Measurements from ENCODE around the gene FNDC3A. TPM values are rescaled to one million over a fixed set of nuclear protein-coding genes. Genes with fewer than 3 reads are reported as not detected.
A peak's percentile ranks its signal among the peaks of the same experiment; 100 is the strongest.

The FNDC3A gene
- total and polyA plus RNA-seq, 4 donors: 14.9 to 70.2 (median 47.3) TPM

- intact Hi-C loops (cut with DNase I): loop anchor here (10.0 kb wide), 2 partner anchors 141 to 159 kb away; no protein-coding TSS in a partner anchor
- H3K36me3 ChIP-seq (ENCODE audit: control insufficient read depth in 1 of 2, insufficient read depth in 2 of 2, low read length in 1 of 2): no peaks in the 10 kb centered on the region
- H3K27me3 ChIP-seq (ENCODE audit: control insufficient read depth in 1 of 2, insufficient read depth in 2 of 2, low read length in 1 of 2): no peaks in the 10 kb centered on the region
- WGBS, 2 donors: 0 to 16% methylated on average over 1 of the region's 1 CpG
- DNase-seq (no peak), ATAC-seq (ENCODE audit: low FRiP score) (no peak)
- H3K4me3 ChIP-seq (ENCODE audit: low read length in 2 of 2): peak overlapping the region in 1 of 2 donors; percentile 91
- H3K27ac ChIP-seq (ENCODE audit: low read depth in 1 of 2, low read length in 2 of 2): no peak overlapping the region
- no peaks in the 10 kb centered on the region for H3K9me3 ChIP-seq (ENCODE audit: control insufficient read depth, low read length)
- H3K4me1 ChIP-seq (ENCODE audit: control insufficient read depth in 1 of 2, insufficient read depth in 2 of 2, low read length in 2 of 2): peaks cover under 1 to 1% of the 10 kb centered on the region in 2 donors
These were observed 1.8 kb upstream of the FNDC3A start for GRCh38 chr13:48973845-48974431.

DNA sequence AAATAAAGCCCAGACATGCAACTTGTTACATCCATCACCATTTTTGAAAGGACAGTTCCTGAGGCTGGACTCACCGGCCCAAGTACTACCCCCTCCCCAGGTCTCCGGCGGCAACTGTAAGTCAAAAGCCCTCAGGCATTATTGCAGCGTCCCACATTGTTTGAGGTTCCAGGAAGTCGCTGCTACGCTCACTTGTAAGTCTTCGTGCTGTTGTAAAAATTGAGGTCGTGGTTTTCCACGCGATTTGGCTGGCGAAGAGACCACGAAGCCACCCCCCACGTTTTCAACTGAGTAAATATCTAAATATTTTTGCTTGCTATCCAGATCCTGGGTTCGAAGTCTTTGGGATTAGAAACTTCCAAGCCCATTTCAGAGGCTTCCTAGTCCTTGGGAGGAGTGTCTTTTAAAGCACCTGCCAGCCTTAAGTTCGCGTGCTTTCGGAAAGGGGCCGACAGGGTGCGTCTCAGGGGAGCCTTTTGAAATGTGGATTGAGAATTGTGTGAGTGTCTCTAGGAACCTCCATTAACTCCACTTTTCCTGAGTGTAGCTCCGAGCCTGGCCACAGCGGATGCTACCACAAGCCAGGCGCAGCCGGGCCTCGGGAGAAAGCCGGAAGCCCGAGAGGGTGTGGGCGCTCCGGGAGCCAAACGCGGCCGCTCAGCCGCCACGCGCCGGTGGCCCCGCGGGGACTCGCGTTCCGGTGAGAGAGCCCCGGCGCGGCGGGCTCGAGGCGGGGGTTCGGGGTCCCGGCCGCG lies 434 bp upstream of the FNDC3A start:
- Histone ChIP-seq H3K36me3 (ENCODE audit: control insufficient read depth in 1 of 2, insufficient read depth in 2 of 2, low read length in 1 of 2) (no peaks in the 10 kb centered on the region), H3K4me1 (ENCODE audit: control insufficient read depth in 1 of 2, insufficient read depth in 2 of 2, low read length in 2 of 2) (peaks cover 3 to 8% of the 10 kb centered on the region in 2 donors), H3K27ac (ENCODE audit: low read depth in 1 of 2, low read length in 2 of 2) (peak overlapping the region; percentile 90 to 95), H3K4me3 (ENCODE audit: low read length in 2 of 2) (peak overlapping the region; percentile 75 to 91), H3K27me3 (ENCODE audit: control insufficient read depth in 1 of 2, insufficient read depth in 2 of 2, low read length in 1 of 2) (no peaks in the 10 kb centered on the region), H3K9me3 (ENCODE audit: control insufficient read depth, low read length) (no peaks in the 10 kb centered on the region)
- ATAC-seq (ENCODE audit: low FRiP score) (no peak), DNase-seq (peak in 1 of 2 donors; percentile 79)
- WGBS, 2 donors: 0% methylated on average over 50 of the region's 50 CpGs
- intact Hi-C loops (cut with DNase I): loop anchor here (5.0 to 10.0 kb wide), 3 partner anchors 83 to 160 kb away; no protein-coding TSS in a partner anchor

DNA sequence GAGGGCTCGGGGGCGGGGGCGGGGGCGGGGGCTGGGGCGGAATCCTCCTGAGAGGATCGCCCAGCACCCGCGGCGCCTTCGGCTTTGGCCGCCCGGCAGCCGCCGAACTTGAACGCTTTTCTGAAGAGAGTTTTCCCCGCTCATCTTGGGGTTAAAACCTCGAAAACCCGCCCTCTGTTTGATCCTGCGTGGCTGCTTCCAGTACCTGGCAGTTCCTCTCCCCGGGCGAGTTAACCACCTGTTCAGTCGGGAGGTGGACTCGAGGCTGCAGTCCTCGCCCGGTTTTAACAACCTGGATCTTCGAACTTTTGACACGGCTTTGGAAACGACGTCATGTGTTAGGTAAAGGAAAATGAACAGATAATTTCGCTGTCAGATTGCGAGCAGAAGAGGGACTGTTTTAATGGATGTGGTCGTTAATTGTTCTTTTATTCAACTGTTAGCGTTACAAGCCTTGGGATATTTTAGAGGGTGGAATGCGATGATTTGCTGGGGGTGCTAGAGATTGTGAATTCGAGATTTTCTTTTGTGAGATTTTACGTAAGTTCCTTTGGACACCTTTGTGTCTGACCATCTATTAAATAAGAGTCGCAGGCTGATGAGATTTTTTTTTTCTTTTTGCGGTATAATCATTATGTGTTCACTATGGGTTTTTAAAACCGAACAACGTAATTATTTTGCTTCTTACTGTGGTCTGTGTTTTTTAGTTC lies 1.0 kb downstream of the FNDC3A start:
- WGBS, 2 donors: 0 to 1% methylated on average over 40 of the region's 40 CpGs
- DNase-seq (no peak), ATAC-seq (ENCODE audit: low FRiP score) (no peak)
- H3K27me3 ChIP-seq (ENCODE audit: control insufficient read depth in 1 of 2, insufficient read depth in 2 of 2, low read length in 1 of 2): no peaks in the 10 kb centered on the region
- H3K27ac ChIP-seq (ENCODE audit: low read depth in 1 of 2, low read length in 2 of 2): peak overlapping the region; percentile 80 to 95
- intact Hi-C loops (cut with DNase I): loop anchor here (2.0 to 10.0 kb wide), 4 partner anchors 84 to 162 kb away; no protein-coding TSS in a partner anchor
- peaks cover 3 to 8% of the 10 kb centered on the region in 2 donors for H3K4me1 ChIP-seq (ENCODE audit: control insufficient read depth in 1 of 2, insufficient read depth in 2 of 2, low read length in 2 of 2)
- no peaks in the 10 kb centered on the region for H3K9me3 ChIP-seq (ENCODE audit: control insufficient read depth, low read length)
- H3K36me3 ChIP-seq (ENCODE audit: control insufficient read depth in 1 of 2, insufficient read depth in 2 of 2, low read length in 1 of 2): no peaks in the 10 kb centered on the region
- peak overlapping the region; percentile 75 to 91 for H3K4me3 ChIP-seq (ENCODE audit: low read length in 2 of 2)

GRCh38 chr13:48977286-48977625 lies 1.5 kb downstream of the FNDC3A start:
- peak overlapping the region; percentile 75 to 91 for H3K4me3 ChIP-seq (ENCODE audit: low read length in 2 of 2)
- no peaks in the 10 kb centered on the region for H3K9me3 ChIP-seq (ENCODE audit: control insufficient read depth, low read length)
- 3 to 4% methylated on average over 3 of the region's 3 CpGs for WGBS, 2 donors
- no peak overlapping the region for H3K27ac ChIP-seq (ENCODE audit: low read depth in 1 of 2, low read length in 2 of 2)
- no peaks in the 10 kb centered on the region for H3K27me3 ChIP-seq (ENCODE audit: control insufficient read depth in 1 of 2, insufficient read depth in 2 of 2, low read length in 1 of 2)
- H3K4me1 ChIP-seq (ENCODE audit: control insufficient read depth in 1 of 2, insufficient read depth in 2 of 2, low read length in 2 of 2): peaks cover 3 to 8% of the 10 kb centered on the region in 2 donors
- H3K36me3 ChIP-seq (ENCODE audit: control insufficient read depth in 1 of 2, insufficient read depth in 2 of 2, low read length in 1 of 2): no peaks in the 10 kb centered on the region
- ATAC-seq (ENCODE audit: low FRiP score) (no peak), DNase-seq (no peak)
- intact Hi-C loops (cut with DNase I): loop anchor here (2.0 to 10.0 kb wide), 4 partner anchors 85 to 162 kb away; no protein-coding TSS in a partner anchor

- intact Hi-C loops (cut with DNase I): loop anchor here (2.0 to 10.0 kb wide), 4 partner anchors 86 to 163 kb away; no protein-coding TSS in a partner anchor
- H3K4me1 ChIP-seq (ENCODE audit: control insufficient read depth in 1 of 2, insufficient read depth in 2 of 2, low read length in 2 of 2): peaks cover 3 to 8% of the 10 kb centered on the region in 2 donors
- ATAC-seq (ENCODE audit: low FRiP score) (no peak), DNase-seq (no peak)
- peak overlapping the region; percentile 75 to 91 for H3K4me3 ChIP-seq (ENCODE audit: low read length in 2 of 2)
- H3K9me3 ChIP-seq (ENCODE audit: control insufficient read depth, low read length): no peaks in the 10 kb centered on the region
- no peaks in the 10 kb centered on the region for H3K27me3 ChIP-seq (ENCODE audit: control insufficient read depth in 1 of 2, insufficient read depth in 2 of 2, low read length in 1 of 2)
- H3K27ac ChIP-seq (ENCODE audit: low read depth in 1 of 2, low read length in 2 of 2): no peak overlapping the region
- H3K36me3 ChIP-seq (ENCODE audit: control insufficient read depth in 1 of 2, insufficient read depth in 2 of 2, low read length in 1 of 2): no peaks in the 10 kb centered on the region
- WGBS, 2 donors: 34 to 36% methylated on average over 3 of the region's 3 CpGs
These were observed 2.3 kb downstream of the FNDC3A start for GRCh38 chr13:48977973-48978372.

GRCh38 chr13:48978942-48979601 lies 3.4 kb downstream of the FNDC3A start:
- Histone ChIP-seq H3K36me3 (ENCODE audit: control insufficient read depth in 1 of 2, insufficient read depth in 2 of 2, low read length in 1 of 2) (no peaks in the 10 kb centered on the region), H3K9me3 (ENCODE audit: control insufficient read depth, low read length) (no peaks in the 10 kb centered on the region), H3K4me3 (ENCODE audit: low read length in 2 of 2) (peak overlapping the region in 1 of 2 donors; percentile 35), H3K27me3 (ENCODE audit: control insufficient read depth in 1 of 2, insufficient read depth in 2 of 2, low read length in 1 of 2) (no peaks in the 10 kb centered on the region), H3K4me1 (ENCODE audit: control insufficient read depth in 1 of 2, insufficient read depth in 2 of 2, low read length in 2 of 2) (peaks cover 3 to 8% of the 10 kb centered on the region in 2 donors), H3K27ac (ENCODE audit: low read depth in 1 of 2, low read length in 2 of 2) (no peak overlapping the region)
- ATAC-seq (ENCODE audit: low FRiP score) (no peak), DNase-seq (no peak)
- 41 to 46% methylated on average over 2 of the region's 2 CpGs for whole genome bisulfite sequencing, 2 donors
- intact Hi-C loops (cut with DNase I): loop anchor here (5.0 to 10.0 kb wide), 3 partner anchors 87 to 164 kb away; no protein-coding TSS in a partner anchor

DNA sequence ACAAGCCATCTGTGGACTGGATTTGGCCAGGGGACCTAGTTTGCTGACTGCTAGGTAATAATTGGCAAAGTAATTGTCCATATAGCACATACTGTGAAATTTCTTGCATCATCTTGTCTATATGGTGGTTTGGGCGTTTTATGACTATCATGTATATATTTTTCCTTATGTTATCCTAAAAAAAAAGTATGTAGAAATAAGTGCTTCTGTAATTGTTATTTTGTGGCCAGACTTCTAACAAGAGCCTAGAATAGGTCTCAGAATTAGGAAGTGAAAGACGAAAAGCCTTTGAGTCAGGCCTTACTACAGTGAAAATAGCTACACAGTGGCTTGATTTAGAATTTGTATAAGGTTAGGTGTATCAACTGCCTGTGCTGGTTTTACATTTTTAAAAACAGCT lies 4.2 kb downstream of the FNDC3A start:
- 30 to 42% methylated on average over 2 of the region's 2 CpGs for WGBS, 2 donors
- Histone ChIP-seq H3K27ac (ENCODE audit: low read depth in 1 of 2, low read length in 2 of 2) (no peak overlapping the region), H3K27me3 (ENCODE audit: control insufficient read depth in 1 of 2, insufficient read depth in 2 of 2, low read length in 1 of 2) (no peaks in the 10 kb centered on the region), H3K36me3 (ENCODE audit: control insufficient read depth in 1 of 2, insufficient read depth in 2 of 2, low read length in 1 of 2) (no peaks in the 10 kb centered on the region), H3K4me3 (ENCODE audit: low read length in 2 of 2) (no peak overlapping the region), H3K4me1 (ENCODE audit: control insufficient read depth in 1 of 2, insufficient read depth in 2 of 2, low read length in 2 of 2) (peaks cover 3 to 8% of the 10 kb centered on the region in 2 donors), H3K9me3 (ENCODE audit: control insufficient read depth, low read length) (no peaks in the 10 kb centered on the region)
- DNase-seq (no peak), ATAC-seq (ENCODE audit: low FRiP score) (no peak)
- intact Hi-C loops (cut with DNase I): loop anchor here (5.0 to 10.0 kb wide), 3 partner anchors 88 to 165 kb away; no protein-coding TSS in a partner anchor

GRCh38 chr13:48983331-48983730 lies 7.6 kb downstream of the FNDC3A start:
- Histone ChIP-seq H3K27ac (ENCODE audit: low read depth in 1 of 2, low read length in 2 of 2) (no peak overlapping the region), H3K9me3 (ENCODE audit: control insufficient read depth, low read length) (no peaks in the 10 kb centered on the region), H3K27me3 (ENCODE audit: control insufficient read depth in 1 of 2, insufficient read depth in 2 of 2, low read length in 1 of 2) (no peaks in the 10 kb centered on the region), H3K4me3 (ENCODE audit: low read length in 2 of 2) (no peak overlapping the region), H3K36me3 (ENCODE audit: control insufficient read depth in 1 of 2, insufficient read depth in 2 of 2, low read length in 1 of 2) (no peaks in the 10 kb centered on the region), H3K4me1 (ENCODE audit: control insufficient read depth in 1 of 2, insufficient read depth in 2 of 2, low read length in 2 of 2) (peaks cover 3 to 8% of the 10 kb centered on the region in 2 donors)
- ATAC-seq (ENCODE audit: low FRiP score): no peak
- DNase-seq: no peak
- 90 to 96% methylated on average over 1 of the region's 1 CpG for WGBS, 2 donors
- intact Hi-C loops (cut with DNase I): no loop called here
